Lung (tissue), 12 donors: Measurements from ENCODE around the gene MED23. TPM values are rescaled to one million over a fixed set of nuclear protein-coding genes. Genes with fewer than 3 reads are reported as not detected.

Experiments used
- ATAC-seq: fragments of 200-7000 bp; cut with Tn5 transposase; one replicate; pipeline ENCODE4 v1.9.1; 2020; ENCODE audit warnings: moderate number of reproducible peaks; ENCODE audit not compliant: insufficient read depth, low FRiP score
- DNase-seq, 3 donors: peaks; one replicate each; pipeline ENCODE4 v3.0.0-alpha.2; 2013 to 2017
- H3K27ac ChIP-seq, 2 donors: one replicate each; pipeline ENCODE4 v1.5.1; 2013; ENCODE audit warnings: mild to moderate bottlenecking in 2 of 2, moderate library complexity in 2 of 2, control low read depth in 1 of 2, inconsistent platforms in 1 of 2, low read depth in 1 of 2, low read length in 1 of 2
- H3K27me3 ChIP-seq, 3 donors: one replicate each; pipeline ENCODE4 v1.5.1; 2013; ENCODE audit warnings: low read length in 2 of 3; ENCODE audit not compliant: control insufficient read depth in 3 of 3, insufficient read depth in 3 of 3
- H3K36me3 ChIP-seq, 4 donors: one replicate each; pipeline ENCODE4 v1.5.1; 2013; ENCODE audit warnings: low read length in 4 of 4, mild to moderate bottlenecking in 1 of 4, moderate library complexity in 1 of 4; ENCODE audit not compliant: control insufficient read depth in 4 of 4, insufficient read depth in 4 of 4
- H3K4me1 ChIP-seq, 5 donors: one replicate each; pipeline ENCODE4 v1.5.1; 2013; ENCODE audit warnings: low read length in 5 of 5, mild to moderate bottlenecking in 2 of 5, moderate library complexity in 1 of 5; ENCODE audit not compliant: control insufficient read depth in 5 of 5, insufficient read depth in 5 of 5
- H3K4me3 ChIP-seq: one replicate; pipeline ENCODE4 v1.5.1; 2013; ENCODE audit warnings: mild to moderate bottlenecking, control low read depth, moderate library complexity
- H3K9ac ChIP-seq, 2 donors: one replicate each; pipeline ENCODE4 v1.5.1; 2013; ENCODE audit warnings: low read length in 2 of 2, control low read depth in 1 of 2; ENCODE audit not compliant: insufficient read depth in 1 of 2
- H3K9me3 ChIP-seq, 4 donors: one replicate each; pipeline ENCODE4 v1.5.1; 2013; ENCODE audit warnings: low read length in 3 of 4, mild to moderate bottlenecking in 1 of 4, moderate library complexity in 1 of 4; ENCODE audit not compliant: control insufficient read depth in 4 of 4, insufficient read depth in 3 of 4
- WGBS, 2 donors: extraction: QIAGEN DNeasy Blood & Tissue Kit; methylation state at CpG; one replicate each; pipeline ENCODE4 v1.1.7; 2013; 5-methylcytosine and 5-hydroxymethylcytosine counted together
- polyA plus RNA-seq, 2 donors: library from polyadenylated mRNA; stranded (reverse); fragments of 200-250 nt; gene quantifications; one replicate each; pipeline ENCODE4 v1.2.1, GENCODE V29; 2013
- total RNA-seq, 2 donors: library from RNA; depleted of rRNA in 1 of 2; stranded (reverse); fragments of >200 nt in 1 of 2; gene quantifications; one replicate each; pipeline ENCODE4 v1.2.1, GENCODE V29; 2014 to 2021
- TF ChIP-seq, protein P1 (sequence below): IDR thresholded peaks from 2 replicates; pipeline ENCODE4 v1.5.1; 2012; ENCODE audit warnings: mild to moderate bottlenecking; ENCODE audit errors: control extremely low read depth, extremely low read depth
- donor health status: control.
- donor health status: control.
- donor health status: Bipolar disorder and iron deficiency.
- donor health status: healthy.
- donor health status: DM: yes; HTN: yes; CAD: no.

The MED23 gene
- total and polyA plus RNA-seq, 4 donors, result 8.7 to 69.0 (median 18.5) TPM

GRCh38 chr6:131551902-131552301 lies 76.1 kb downstream of the MED23 start:
- H3K4me3 ChIP-seq, result no peak overlapping the region
- H3K36me3 ChIP-seq, result no peaks in the 10 kb centered on the region
- no peak overlapping the region for H3K9ac ChIP-seq
- H3K27ac ChIP-seq, result no peak overlapping the region
- H3K27me3 ChIP-seq, result no peaks in the 10 kb centered on the region
- H3K9me3 ChIP-seq, result no peaks in the 10 kb centered on the region
- no peaks in the 10 kb centered on the region for H3K4me1 ChIP-seq
- TF ChIP-seq, protein P1, sequence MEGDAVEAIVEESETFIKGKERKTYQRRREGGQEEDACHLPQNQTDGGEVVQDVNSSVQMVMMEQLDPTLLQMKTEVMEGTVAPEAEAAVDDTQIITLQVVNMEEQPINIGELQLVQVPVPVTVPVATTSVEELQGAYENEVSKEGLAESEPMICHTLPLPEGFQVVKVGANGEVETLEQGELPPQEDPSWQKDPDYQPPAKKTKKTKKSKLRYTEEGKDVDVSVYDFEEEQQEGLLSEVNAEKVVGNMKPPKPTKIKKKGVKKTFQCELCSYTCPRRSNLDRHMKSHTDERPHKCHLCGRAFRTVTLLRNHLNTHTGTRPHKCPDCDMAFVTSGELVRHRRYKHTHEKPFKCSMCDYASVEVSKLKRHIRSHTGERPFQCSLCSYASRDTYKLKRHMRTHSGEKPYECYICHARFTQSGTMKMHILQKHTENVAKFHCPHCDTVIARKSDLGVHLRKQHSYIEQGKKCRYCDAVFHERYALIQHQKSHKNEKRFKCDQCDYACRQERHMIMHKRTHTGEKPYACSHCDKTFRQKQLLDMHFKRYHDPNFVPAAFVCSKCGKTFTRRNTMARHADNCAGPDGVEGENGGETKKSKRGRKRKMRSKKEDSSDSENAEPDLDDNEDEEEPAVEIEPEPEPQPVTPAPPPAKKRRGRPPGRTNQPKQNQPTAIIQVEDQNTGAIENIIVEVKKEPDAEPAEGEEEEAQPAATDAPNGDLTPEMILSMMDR, result no peak
- WGBS, 2 donors, result 89 to 92% methylated on average over 4 of the region's 4 CpGs
- no peak for ATAC-seq
- DNase-seq, result no peak

GRCh38 chr6:131549811-131550210 lies 78.2 kb downstream of the MED23 start:
- no peaks in the 10 kb centered on the region for H3K36me3 ChIP-seq
- WGBS, 2 donors, result 29 to 33% methylated on average over 2 of the region's 2 CpGs
- no peaks in the 10 kb centered on the region for H3K4me1 ChIP-seq
- no peak overlapping the region for H3K27ac ChIP-seq
- no peaks in the 10 kb centered on the region for H3K27me3 ChIP-seq
- no peak for ATAC-seq
- H3K4me3 ChIP-seq, result no peak overlapping the region
- no peak for DNase-seq
- TF ChIP-seq, protein P1, result no peak
- no peak overlapping the region for H3K9ac ChIP-seq
- H3K9me3 ChIP-seq, result no peaks in the 10 kb centered on the region

- Histone ChIP-seq H3K9ac (no peak overlapping the region), H3K9me3 (no peaks in the 10 kb centered on the region), H3K36me3 (no peaks in the 10 kb centered on the region), H3K27me3 (no peaks in the 10 kb centered on the region), H3K4me3 (no peak overlapping the region), H3K4me1 (no peaks in the 10 kb centered on the region), H3K27ac (no peak overlapping the region)
- TF ChIP-seq, protein P1, result no peak
- 67 to 83% methylated on average over 1 of the region's 1 CpG for WGBS, 2 donors
- DNase-seq (no peak), ATAC-seq (no peak)
Observed at GRCh38 chr6:131548441-131548840, 79.6 kb downstream of the MED23 start.

GRCh38 chr6:131547488-131547887 lies 80.6 kb downstream of the MED23 start:
- WGBS, 2 donors, result 72 to 81% methylated on average over 6 of the region's 6 CpGs
- Histone ChIP-seq H3K36me3 (no peaks in the 10 kb centered on the region), H3K9ac (no peak overlapping the region), H3K4me1 (no peaks in the 10 kb centered on the region), H3K27ac (no peak overlapping the region), H3K4me3 (no peak overlapping the region), H3K27me3 (no peaks in the 10 kb centered on the region), H3K9me3 (no peaks in the 10 kb centered on the region)
- ATAC-seq, result no peak
- TF ChIP-seq, protein P1, result no peak
- DNase-seq, result no peak
